Astrocyte of the cerebellum (primary cell): ENCODE measurements around the gene FAM180A.

Source experiments
- DNase-seq: peaks from one replicate; pipeline ENCODE4 v3.0.0-alpha.2; 2011; ENCODE audit warnings: low read depth
- H3K4me3 ChIP-seq: 2 replicates; pipeline ENCODE4 v1.5.1; 2011; ENCODE audit warnings: mild to moderate bottlenecking, low read depth, low read length, moderate library complexity
- CTCF ChIP-seq: IDR thresholded peaks from 2 replicates; pipeline ENCODE4 v1.5.1; 2012; ENCODE audit warnings: low read length, low read depth, moderate library complexity, mild to moderate bottlenecking; ENCODE audit errors: missing control alignments
- in situ Hi-C: cut with HindIII; loops from 2 replicates; pipeline ENCODE4 v1.10.0; 2017; ENCODE audit warnings: low sequenced_read_pairs

FAM180A gene

DNA sequence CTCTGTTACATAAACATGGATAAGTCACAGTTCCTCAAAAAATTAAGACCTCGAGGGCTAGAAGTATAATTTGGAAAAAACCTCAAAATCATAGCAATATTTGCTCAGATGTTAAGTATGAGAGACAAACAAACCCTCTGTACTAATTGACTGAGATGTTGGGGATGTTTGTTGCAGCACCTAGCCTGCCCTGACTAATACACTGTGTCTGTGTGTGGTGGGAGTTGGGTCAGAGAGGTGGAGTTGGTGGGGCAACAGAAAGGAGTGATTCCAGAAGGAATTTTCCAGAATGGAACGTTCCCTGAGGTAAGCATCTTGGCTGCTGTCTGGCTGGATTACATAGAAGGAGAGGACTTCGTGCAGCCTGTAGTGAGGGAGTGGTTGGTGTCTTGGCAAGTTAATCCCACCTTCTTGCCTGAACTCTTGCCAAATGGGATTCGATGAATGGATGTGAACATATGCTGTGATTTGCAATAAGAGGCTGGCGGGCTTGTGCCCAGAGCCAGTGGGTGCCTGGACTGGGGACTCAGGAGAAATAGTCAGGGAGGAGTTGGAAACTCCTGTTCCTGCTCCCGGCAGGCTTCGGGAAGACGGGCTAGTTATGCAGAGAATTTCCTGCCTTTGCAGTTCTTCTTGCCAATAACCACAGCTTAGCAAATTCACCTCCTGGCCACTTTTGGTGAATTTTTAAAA, 9.3 kb upstream of the FAM180A start:
- in situ Hi-C loops, result no loop called here
- H3K4me3 ChIP-seq, result no peak overlapping the region
- no peak for TF ChIP-seq CTCF
- DNase-seq, result peak; percentile 80

DNA sequence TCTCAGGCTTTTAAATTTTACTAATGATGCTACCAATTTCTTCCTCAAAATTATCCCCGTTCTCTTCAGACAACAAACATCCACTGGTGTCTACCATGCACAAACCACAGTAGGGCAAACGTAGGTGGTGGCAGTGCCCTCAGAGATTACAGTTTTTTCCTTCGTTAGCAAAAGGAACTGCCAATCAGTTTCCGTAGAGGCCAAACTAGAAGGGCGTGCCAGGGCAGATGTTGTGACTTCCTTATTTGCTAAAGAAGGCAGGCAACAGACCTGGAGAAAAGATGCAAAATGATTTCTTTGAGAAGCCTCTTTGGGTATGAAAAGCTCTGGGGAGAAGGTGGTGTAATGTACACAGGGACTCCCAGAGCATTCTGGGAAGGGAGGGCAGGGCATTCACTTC, 7.6 kb upstream of the FAM180A start:
- DNase-seq, result no peak
- in situ Hi-C loops, result no loop called here
- TF ChIP-seq CTCF, result no peak
- H3K4me3 ChIP-seq, result no peak overlapping the region

DNA sequence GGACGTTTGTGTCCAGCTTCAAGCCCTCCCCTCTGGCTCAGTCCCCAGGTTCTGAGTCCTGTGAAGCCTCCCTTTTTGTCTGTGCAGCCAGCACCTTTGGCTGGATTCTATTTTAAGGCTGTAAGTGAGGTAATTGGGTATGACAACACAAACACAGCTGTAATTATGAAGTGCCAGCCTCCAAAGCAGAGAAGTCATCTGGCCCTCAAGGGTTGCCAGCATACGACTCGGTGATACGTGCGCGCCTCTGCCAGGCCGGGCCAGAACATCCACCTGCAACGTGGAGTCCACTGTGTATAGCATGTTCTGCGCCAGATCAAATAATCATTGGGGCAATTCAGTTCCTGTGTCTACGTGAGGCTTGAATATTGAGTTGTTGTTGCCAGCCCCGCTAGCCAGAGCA, 6.7 kb upstream of the FAM180A start:
- TF ChIP-seq CTCF, result no peak
- in situ Hi-C loops, result no loop called here
- no peak for DNase-seq
- no peak overlapping the region for H3K4me3 ChIP-seq

DNA sequence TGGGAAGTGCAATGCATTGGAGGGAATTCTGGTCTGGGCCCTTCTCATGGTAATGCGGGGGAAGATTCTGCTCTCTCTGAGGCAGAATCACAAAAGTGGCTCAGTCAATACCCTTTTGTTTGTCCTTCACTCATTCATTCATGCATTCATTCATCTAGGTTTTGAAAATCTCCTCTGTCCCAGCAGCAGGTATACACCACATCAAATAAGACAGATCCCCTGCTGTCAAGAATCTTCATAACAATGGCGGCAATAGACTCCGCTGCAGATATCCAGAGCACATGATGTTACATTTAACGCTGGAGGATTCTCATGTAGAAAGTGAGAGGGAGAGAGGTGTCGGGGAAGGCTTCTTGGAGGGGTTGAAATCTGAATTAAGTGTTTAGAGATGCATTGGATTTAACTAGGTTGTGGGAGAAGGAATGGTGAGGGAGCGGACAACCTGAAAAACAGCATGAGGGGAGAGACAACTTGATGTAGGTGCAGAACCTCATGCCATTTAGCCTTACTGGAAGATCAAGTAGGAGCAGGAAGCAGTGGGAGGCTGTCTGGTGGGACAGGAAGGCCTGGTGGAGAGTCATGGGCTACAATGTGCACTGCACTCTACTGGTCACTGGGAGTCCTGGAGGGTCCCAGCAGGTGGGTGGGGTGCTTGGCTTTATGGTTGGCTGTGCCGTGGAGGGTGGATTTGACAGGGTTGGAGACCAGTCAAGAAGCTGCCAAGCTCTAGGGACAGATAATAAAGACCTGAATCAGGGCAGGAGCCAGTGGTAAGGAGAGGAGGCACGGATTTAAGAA, 5.2 kb upstream of the FAM180A start:
- no peak overlapping the region for H3K4me3 ChIP-seq
- in situ Hi-C loops, result no loop called here
- DNase-seq, result no peak
- no peak for TF ChIP-seq CTCF

DNA sequence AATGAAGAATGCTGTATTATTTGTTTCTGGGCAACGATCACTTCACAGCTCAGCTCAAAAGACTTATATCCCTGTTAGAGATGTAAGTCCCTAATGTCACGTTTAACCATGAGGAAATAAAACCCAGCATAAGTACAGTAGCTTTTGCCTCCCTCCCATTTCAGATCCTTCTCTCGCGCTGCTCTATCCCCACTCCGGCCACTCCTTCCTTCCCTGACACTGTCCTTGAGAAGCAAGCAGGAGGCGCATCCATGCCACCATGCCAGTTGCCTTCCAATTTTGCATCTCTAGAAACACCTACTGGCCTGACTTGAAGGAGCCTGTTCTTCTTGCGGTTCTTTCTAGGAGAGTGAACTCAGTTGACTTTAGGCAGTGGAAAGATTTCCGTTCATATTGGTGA, 1.2 kb downstream of the FAM180A start:
- H3K4me3 ChIP-seq, result peak overlapping the region; percentile 0
- TF ChIP-seq CTCF, result no peak

DNA sequence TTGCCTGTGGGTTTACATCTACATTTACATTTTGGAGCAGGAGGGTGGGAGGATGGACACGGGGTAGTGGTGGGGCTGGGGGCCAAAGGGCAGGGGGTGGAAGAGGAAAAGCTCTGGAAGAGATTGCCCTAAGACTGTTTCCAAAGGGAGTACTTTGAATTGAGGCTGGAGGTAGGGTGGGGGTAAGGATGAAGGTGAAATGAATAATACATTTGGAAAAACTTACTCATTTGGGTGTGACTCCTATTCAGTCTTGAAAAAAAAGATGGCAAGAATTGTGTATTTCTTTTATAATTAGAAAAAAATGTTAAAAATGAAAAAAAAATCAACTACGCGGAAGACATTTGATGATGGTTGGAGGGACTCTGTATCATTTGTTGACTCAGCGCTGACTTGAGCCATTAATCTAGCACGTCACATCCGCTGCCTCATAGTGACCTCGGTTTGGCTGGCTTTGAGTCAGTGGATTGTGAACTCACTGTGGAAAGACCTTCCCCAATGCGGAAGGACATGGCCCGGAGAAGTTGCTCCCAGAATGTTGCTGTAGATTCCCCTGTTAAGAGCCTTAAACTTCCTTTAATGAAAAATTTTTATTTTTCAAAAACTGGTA, 2.8 kb downstream of the FAM180A start:
- no peak for TF ChIP-seq CTCF
- peak; percentile 87 for DNase-seq
- in situ Hi-C loops, result no loop called here
- H3K4me3 ChIP-seq, result no peak overlapping the region

More for the DNA sequence above, 1.2 kb downstream of the FAM180A start:
- in situ Hi-C loops, result no loop called here
- no peak for DNase-seq
